NCI-H128 (cell line): ENCODE data around the gene CD151.

Source experiments
- DNase-seq: peaks from one replicate; lab custom pipeline; 2025; ENCODE audit not compliant: unreplicated experiment; lab: John Stamatoyannopoulos, UW

The CD151 gene

GRCh38 chr11:813072-813455 is 19.7 kb upstream of the CD151 start:
- DNase-seq: no peak

- no peak for DNase-seq
Observed at GRCh38 chr11:813456-814096, 19.2 kb upstream of the CD151 start.

GRCh38 chr11:815675-816432 is 16.9 kb upstream of the CD151 start:
- DNase-seq: no peak

- no peak for DNase-seq
Observed at GRCh38 chr11:816433-816779, 16.3 kb upstream of the CD151 start.

GRCh38 chr11:818396-819128 is 14.2 kb upstream of the CD151 start, which contains the start of gene PNPLA2:
Gene PNPLA2 (plus strand): TSS chr11:818914. CDS start chr11:819719, 805 bp downstream.
- DNase-seq: no peak

- DNase-seq: peak; percentile 66
Observed at GRCh38 chr11:819129-819931, 13.4 kb upstream of the CD151 start.

GRCh38 chr11:819943-820649 is 12.7 kb upstream of the CD151 start:
- DNase-seq: peak; percentile 57

- DNase-seq: no peak
Observed at GRCh38 chr11:820655-821511, 11.9 kb upstream of the CD151 start.

- DNase-seq: no peak
Observed at GRCh38 chr11:821512-822371, 11.0 kb upstream of the CD151 start.

GRCh38 chr11:823441-824291 is 9.1 kb upstream of the CD151 start:
- no peak for DNase-seq

- no peak for DNase-seq
Observed at GRCh38 chr11:824292-824880, 8.4 kb upstream of the CD151 start.

- no peak for DNase-seq
Observed at GRCh38 chr11:824942-825341, 7.8 kb upstream of the CD151 start.

GRCh38 chr11:825366-826226 is 7.2 kb upstream of the CD151 start:
- DNase-seq: no peak

GRCh38 chr11:826227-826621 is 6.5 kb upstream of the CD151 start:
- no peak for DNase-seq

GRCh38 chr11:826836-827145 is 6.0 kb upstream of the CD151 start:
- no peak for DNase-seq

GRCh38 chr11:827146-827896 is 5.4 kb upstream of the CD151 start:
- no peak for DNase-seq
